NOMO-1 treated with DMSO at 0.1 percent for 48 hours (cell line): ENCODE data around the gene PSMD14.
"Not testable (repeated sequence)": the region's sequence is repeated elsewhere in the genome, so short reads cannot be mapped to it uniquely, and the experiment has no call there.

Experiments
- DNase-seq: peaks from one replicate; lab custom pipeline; 2025; ENCODE audit not compliant: unreplicated experiment; lab: John Stamatoyannopoulos, UW

Gene PSMD14

DNA sequence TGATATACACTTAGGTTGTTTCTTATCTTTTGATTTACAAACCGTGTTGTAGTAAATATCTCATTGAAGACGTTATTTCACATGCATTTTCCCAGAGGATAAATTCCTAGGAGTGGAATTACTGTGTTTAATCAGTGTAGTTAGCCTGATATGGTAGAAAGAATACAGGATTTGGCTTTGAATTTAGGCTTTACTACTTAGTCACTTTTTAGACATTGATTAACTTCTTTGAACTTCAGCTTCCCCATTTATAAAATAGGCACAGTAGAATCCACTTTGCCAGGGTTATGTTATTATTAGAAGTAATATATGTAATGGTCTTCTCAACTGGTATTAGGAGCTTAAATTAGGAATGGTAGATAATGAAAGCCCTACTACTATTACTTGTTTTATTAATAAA is 27.4 kb downstream of the PSMD14 start:
- DNase-seq = no peak

DNA sequence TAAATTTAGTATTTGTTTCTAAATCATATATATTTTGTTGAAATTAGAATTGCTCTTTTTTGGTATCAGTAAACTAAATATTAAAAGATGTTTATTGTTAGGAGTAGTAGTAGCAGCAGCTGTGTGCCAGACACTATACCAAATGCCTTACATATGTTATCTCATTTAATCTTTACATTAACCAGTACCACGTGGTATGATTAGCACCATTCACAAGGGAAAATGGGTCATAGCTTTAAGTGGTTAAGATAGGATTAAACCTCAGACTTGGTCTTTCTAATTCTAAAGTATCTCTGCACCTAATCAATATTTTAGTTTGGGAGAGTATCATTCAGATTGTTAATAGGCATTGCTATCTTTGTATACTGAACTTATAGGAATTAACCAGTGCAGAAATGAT is 29.0 kb downstream of the PSMD14 start:
- no peak for DNase-seq

DNA sequence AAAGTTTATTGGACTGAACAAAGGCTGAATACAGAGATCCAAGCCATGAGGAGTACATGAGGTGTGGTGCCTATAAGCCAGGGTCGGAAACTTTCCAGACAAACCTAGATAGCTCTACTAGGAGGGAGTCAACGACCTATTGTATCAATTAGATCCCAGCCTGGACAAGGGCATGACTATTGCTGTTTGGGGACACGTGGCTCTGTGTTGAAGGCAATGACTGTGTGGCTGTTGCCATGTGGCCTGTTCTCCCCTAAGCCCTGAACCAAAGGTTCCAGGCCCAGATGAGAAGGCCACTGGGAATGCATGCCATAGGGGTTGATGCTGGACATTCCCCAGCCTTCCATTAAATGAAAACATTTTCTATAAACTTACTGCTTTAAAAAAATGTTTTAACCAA is 31.3 kb downstream of the PSMD14 start:
- DNase-seq = not testable (repeated sequence)

DNA sequence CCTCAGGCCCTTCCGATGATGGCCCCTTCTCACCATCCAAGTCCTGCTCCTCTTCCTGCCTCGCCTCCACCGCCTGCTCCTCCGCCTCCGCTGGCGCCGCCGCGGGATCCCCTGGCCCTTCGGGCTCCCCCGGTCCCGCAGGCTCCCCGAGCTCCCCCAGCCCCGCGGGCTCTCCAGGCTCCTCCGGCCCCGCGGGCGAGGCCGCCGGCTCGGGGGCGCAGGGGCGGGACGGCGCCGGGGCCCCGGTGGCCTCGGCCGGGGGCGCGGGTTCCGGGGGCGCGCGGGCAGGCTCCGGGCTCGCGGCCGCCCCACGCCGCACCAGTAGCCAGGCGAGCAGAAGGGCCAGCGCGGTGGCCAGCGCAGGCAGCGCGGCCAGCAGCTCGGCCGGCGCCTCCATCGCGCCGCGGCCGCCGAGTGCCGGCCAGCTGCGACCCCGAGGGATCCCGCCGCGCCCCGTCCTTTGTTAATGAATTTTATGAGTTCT is 32.7 kb downstream of the PSMD14 start:
- not testable (repeated sequence) for DNase-seq

DNA sequence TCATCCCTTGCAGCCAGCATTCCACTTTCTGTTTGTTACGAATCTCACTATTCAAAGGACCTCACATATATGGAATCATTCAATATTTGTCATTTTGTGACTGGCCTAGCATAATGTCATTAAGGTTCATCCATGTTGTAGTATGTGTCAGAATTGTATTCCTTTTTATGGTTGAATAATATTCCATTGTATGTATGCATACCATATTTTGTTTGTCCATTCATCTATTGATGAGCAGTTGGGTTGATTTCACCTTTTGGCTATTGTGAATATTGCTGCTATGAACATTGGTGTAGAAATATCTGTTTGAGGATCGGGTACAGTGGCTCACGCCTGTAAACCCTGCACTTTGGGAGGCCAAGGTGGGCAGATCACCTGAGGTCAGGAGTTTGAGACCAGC is 35.0 kb downstream of the PSMD14 start:
- no peak for DNase-seq

DNA sequence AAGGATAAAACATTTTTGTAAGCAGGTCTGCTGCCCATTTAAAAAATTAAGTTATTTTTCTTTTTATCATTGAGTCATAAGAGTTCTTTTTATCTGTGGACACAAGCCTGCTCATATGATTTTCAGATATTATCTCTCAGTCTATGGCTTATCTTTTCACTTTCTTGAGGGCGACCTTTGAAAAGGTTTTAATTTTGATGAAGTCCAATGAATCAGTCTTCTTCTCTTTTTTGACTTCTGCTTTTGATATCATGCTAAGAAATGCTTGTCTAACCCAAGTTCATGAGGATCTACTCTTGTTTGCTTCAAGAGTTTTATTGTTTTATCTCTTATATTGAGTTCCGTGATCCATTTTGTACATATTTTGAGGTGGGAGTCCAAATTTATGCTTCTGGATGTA is 36.5 kb downstream of the PSMD14 start:
- peak; percentile 2 for DNase-seq

DNA sequence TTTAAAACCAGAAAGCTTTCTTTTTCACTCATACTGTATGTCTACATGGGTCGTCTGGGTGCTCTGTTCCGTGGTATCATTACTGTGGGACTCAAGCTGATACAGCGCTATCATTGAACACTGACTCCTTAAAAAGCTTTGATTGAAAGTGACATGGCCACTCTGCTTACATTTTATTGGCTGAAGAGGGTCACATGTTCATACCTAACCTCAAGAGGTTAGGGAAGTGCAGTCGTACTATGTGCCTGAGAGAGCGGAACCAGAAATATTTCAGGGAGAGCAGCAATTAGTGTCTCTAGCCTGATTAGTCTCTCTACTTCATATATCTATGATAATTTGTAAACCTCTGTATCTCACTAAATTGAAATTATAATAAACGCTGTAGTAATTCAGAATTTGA is 43.5 kb downstream of the PSMD14 start:
- no peak for DNase-seq

DNA sequence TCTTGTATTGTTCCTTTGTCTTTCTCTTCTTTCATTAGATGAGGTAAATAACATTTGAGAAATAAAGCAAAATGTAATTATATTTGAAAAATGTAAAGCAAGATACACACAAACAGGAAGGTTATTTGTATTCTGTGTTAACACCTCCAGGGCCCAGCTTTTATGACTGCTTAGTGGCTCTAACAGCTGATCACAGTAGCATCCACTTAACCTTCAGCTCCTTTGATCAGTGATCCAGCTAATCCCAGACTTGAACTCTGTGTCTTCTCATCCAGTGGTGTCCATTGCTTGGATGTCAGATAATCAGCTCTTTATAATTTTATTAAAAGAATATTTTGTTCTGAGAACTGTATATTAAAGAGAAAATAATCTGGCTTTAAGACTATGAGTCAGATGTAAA is 44.5 kb downstream of the PSMD14 start:
- DNase-seq = no peak

DNA sequence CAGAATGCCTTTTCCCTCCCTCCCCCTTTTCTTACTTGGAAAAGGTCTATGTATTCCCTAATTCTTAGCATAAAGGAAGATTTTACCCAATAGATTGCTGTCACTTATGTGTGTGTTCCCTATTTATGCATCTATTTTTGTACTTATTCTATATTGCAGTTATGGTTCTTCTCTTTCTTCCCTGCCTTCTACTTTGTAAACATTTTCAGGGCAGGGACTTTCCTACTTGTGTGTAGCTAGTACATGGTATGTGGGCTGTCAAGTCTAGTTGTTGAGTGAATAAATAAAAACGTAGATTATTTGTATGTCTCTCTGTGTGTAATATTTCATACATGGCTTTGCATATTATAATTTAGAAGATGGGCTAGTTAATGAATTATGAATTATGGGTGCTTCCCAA is 45.3 kb downstream of the PSMD14 start:
- DNase-seq = no peak

DNA sequence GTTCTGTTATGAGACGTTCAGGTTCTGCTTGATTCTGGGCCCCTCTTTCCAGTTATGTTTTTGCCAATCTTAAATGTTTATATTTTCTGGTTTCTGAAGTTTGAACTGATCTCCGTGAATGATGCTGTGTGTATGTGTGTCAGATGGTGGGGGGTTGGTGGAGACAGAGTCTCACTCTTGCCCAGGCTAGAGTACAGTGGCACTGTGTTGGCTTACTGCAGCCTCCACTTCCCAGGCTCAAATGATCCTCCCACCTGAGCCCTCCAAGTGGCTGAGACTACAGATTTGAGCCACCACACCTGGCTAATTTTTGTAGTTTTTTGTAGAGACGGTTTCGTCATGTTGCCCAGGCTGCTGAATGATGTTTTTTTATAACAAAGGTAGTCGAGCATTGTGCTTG is 45.9 kb downstream of the PSMD14 start:
- no peak for DNase-seq

DNA sequence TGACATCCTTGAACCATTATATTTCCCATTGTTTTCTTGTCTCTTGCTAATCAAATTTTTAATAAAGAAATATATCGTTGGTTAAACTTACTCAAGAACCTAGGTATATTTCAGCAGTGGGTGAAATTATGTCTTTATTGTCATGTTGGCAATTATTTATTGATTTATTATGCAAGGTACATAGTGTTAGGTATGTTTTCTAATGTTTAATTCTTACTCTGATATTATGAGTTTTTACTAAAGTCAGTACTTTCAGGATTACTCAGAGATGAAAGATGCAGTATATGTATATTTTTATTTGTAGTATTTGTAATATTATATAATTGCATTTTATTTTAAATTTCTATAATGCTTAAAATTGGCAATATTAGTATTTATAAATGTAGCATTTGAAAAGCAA is 46.9 kb downstream of the PSMD14 start:
- DNase-seq = no peak

DNA sequence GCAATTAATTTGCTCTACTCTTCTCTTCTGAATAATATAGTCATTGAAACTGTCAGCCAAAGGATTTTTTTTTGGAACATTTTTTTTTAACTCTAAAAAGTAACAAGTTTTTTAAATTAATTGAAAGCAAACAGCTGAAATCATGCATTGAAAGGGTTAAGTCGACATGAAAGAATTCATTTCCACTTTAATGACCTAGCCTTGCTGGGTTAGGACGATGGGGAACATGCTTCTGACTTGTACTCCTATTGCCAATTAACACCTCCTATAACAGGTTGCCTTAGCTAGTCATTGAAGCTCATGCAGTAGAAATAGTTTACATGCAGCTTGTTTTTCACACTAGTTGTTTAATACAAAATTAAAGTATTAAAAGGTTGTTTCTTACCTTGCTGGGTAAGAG is 47.8 kb downstream of the PSMD14 start:
- DNase-seq = no peak

DNA sequence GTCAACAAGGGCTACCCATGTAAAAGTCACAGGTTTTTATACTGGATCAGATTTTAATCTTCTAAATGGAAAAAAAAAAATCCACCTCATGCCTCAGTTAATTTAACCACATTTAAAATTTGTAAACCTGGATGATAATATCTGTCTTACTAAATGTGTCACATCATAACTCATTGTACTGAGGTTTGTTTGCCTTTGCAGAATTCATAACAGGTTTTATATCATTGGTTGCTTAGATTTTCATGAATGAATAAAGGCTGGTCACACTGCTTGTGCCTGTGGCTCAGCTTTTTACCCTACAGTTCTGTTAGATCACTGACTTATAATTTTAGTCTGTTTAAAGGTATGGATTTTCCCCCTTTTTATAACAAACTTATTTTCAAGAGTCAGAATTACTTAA is 48.9 kb downstream of the PSMD14 start:
- no peak for DNase-seq

DNA sequence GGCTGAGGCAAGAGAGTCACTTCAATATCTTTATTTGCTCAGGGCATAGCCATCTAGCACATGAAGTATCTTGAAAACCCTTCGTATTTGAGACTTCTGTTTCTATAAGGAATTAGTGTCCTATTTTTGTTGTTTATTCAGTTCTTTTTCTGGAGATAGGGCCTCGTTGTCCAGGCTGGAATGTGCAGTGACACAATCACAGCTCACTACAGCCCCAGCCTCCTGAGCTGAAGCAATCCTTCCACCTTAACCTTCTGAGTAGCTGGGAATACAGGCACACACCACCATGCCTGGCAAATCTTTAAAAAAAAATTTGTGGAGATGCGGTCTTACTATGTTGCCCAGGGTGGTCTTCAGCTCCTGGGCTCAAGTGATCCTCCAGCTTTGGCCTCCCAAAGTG is 50.6 kb downstream of the PSMD14 start:
- DNase-seq = no peak

DNA sequence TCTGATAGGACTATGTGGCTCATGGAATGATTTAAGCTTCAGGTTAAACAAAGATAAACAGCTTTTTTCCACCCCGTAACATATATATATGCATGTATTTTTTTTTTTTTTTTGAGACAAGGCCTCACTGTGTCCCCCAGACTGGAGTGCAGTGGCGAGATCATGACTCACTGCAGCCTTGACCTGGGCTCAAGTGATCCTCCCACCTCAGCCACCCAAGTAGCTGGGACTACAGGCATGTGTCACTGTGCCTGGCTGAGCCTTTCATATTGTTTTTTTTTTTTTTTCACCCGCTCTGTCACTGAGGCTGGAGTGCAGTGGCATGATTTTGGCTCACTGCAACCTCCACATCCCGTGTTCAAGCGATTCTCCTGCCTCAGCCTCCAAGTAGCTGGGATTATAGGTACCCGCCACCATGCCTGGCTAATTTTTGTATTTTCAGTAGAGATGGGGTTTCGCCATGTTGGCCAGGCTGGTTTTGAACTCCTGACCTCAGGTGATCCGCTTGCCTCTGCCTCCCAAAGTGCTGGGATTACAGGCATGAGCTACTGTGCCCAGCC is 52.0 kb downstream of the PSMD14 start:
- DNase-seq = not testable (repeated sequence)

DNA sequence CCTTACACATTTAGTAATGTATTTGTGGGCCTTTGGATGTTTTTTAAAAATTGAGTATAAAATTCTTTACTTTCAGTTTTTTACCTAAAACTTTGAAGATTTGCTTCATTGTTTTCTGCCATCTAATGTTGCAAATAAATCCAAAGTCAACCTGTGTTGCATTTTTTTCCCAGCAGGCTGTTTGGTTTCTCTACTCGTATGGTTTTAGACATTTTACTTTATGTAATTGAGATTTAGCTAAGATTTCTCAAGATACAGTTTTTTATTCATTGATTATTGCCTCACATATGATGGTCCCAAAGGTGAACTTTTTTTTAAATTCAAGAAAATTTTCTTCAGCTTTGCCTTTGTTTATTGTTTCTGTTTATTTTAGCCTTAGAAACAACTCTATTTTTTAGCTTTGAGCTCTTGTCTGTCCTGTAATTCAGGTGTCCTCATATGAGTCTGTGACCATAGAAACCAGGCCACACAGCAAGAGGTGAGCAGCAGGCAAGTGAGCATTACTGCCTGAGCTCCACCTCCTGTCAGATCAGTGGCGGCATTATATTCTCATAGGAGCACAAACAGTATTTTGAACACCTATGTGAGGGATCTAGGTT is 54.4 kb downstream of the PSMD14 start:
- DNase-seq = no peak

DNA sequence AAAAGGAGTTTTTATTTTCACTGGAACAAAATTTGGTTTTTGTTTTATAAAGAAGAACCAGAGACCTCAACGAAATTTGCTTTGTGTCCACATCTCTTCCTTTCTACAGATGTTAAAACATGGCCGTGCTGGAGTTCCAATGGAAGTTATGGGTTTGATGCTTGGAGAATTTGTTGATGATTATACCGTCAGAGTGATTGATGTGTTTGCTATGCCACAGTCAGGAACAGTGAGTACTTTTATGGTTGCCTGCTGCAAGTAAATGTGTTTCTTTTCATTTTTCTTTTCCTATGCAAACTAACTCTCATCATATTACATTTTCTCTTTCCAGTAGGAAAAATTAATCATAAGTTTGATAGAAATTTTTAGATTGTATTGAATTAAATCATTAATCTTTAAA is 59.5 kb downstream of the PSMD14 start:
- DNase-seq = no peak

DNA sequence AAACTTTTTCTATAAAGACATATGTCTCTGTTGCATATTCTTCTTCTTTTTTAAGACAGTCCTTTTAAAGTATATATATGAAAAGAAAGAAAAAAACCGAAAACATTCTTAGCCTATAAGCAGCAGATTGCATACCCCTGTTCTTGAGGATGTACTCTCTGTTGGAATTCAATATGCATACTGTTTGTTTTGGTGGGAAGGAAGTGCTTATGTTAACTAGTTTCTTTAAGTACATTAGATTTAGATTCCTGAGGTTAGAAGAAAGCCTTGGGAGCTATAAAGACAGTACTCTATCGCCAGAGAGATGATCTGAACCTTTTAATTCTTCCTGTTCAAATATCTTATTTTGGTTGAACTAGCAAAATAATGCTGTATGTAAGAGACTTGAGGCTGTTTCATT is 61.1 kb downstream of the PSMD14 start:
- no peak for DNase-seq

DNA sequence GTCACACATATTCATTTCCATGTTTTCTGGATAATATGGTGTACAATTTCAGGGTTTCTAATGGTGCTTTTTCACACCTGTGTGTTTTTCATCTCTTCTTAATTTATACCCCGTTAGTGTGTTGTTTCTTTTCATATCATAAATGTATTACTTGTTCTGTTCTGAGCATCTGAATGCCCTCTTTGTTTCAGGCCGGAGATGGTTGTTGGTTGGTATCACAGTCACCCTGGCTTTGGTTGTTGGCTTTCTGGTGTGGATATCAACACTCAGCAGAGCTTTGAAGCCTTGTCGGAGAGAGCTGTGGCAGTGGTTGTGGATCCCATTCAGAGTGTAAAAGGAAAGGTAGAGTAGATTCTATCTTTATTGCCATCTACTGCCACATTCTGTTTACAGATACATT is 62.8 kb downstream of the PSMD14 start:
- no peak for DNase-seq

DNA sequence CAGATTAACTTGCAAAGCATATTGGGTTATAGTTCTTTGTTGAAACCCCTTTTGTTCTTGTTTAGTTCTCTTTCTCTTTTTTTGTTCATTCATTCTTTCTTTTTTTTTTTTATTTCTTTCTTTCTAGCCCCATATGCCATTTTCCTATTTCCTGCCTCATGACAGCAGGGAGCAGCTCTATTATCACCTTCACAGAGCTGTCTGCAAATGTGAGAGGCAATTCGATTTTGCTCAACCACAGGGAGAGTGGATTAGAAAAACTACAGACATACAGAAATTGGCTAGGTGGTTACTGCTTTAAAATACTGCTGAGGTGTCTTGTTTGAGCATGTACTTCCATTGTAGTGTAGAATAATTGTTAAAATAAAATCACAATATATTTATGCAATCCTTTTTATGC is 63.6 kb downstream of the PSMD14 start:
- DNase-seq = no peak

DNA sequence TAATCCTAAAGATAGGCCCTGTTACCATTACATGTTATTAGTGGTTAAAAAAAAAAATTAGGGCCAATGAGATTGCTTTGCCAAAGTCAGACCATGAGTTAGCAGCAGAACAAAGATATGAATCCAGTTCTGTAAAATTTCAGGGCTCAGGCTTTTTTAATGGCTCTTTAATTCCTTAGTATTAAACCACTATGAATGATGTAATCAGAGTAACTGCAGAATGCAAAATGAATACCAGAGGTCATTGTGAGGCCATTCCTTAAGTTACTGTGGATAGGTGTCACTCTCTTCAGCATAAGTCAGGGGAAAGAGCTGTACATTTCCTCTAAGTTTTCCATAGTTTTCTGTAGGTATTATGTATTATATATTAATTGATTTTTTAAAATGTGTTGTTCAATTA is 65.7 kb downstream of the PSMD14 start:
- no peak for DNase-seq

DNA sequence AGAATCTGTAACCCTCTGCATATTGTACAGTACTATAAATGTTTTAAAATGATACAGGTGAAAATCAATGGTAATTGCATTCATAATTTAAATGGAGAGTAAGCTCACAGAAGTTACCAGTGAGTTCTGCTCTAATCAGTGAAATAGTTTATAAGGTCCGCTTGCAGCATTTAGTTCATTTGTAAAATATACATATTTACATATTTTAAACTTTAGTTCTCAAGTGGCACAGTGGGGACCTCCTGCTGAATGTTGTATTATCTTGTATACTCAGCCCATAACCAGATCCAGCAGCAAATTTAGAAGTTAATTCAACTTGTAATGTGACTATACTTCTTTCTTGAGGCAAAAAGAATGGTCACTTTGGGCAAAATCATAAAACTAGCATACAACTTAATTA is 66.2 kb downstream of the PSMD14 start:
- no peak for DNase-seq

DNA sequence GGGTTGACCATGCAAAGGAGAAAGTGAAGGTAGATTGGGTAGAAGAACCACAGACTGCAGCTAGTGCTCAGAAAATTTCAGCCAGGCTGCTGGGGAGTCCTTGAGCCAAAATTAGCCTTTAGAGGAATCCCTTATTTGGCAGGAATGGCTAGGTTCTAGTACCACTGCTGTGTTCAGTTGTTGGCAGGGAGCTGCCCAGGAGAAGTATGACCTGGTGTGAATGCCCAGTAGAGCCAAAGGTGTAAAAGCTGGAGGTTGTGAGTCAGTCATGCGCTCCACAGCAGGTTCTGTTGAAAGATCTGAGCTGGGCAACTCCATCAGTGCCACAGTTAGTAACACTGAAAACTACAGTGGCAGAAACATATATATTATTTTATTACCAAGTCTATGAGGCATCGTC is 71.5 kb downstream of the PSMD14 start:
- no peak for DNase-seq
